ENCODE measurements around the gene EMC8. TPM values are rescaled to one million over a fixed set of nuclear protein-coding genes. Genes with fewer than 3 reads are reported as not detected.
"Not testable (repeated sequence)": the region's sequence is repeated elsewhere in the genome, so short reads cannot be mapped to it uniquely, and the experiment has no call there.

EMC8 gene
- total and polyA plus RNA-seq, 2 experiments from 2014 or later, result 42.8 to 54.8 TPM

GRCh38 chr16:85822145-85822544, 22.8 kb upstream of the EMC8 start:
- Histone ChIP-seq H3K4me3 (no peak overlapping the region), H3K27me3 (peaks cover 21% of the 10 kb centered on the region), H3K36me3 (no peaks in the 10 kb centered on the region), H3K4me1 (ENCODE audit: low read depth) (no peaks in the 10 kb centered on the region), H3K9me3 (ENCODE audit: low read depth) (no peaks in the 10 kb centered on the region), H3K27ac (no peak overlapping the region)
- no peak for TF ChIP-seq CTCF (IDR thresholded peaks at IDR 0.05; ENCODE audit: low read depth, low read length)
- no peak for DNase-seq (ENCODE audit: low read depth in 1 of 2, low spot score in 1 of 2)

- Histone ChIP-seq H3K4me1 (ENCODE audit: low read depth) (no peaks in the 10 kb centered on the region), H3K36me3 (no peaks in the 10 kb centered on the region), H3K4me3 (no peak overlapping the region), H3K27ac (no peak overlapping the region), H3K9me3 (ENCODE audit: low read depth) (no peaks in the 10 kb centered on the region), H3K27me3 (peaks cover 21% of the 10 kb centered on the region)
- DNase-seq (ENCODE audit: low read depth in 1 of 2, low spot score in 1 of 2), result peak; percentile 83 to 88
- TF ChIP-seq CTCF (IDR thresholded peaks at IDR 0.05; ENCODE audit: low read depth, low read length), result peak; percentile 96
Observed at GRCh38 chr16:85821390-85822135, 22.2 kb upstream of the EMC8 start.

GRCh38 chr16:85820604-85821372, 21.4 kb upstream of the EMC8 start:
- Histone ChIP-seq H3K4me3 (no peak overlapping the region), H3K9me3 (ENCODE audit: low read depth) (no peaks in the 10 kb centered on the region), H3K36me3 (no peaks in the 10 kb centered on the region), H3K27me3 (peaks cover 21% of the 10 kb centered on the region), H3K4me1 (ENCODE audit: low read depth) (no peaks in the 10 kb centered on the region), H3K27ac (no peak overlapping the region)
- DNase-seq (ENCODE audit: low read depth in 1 of 2, low spot score in 1 of 2), result no peak
- TF ChIP-seq CTCF (IDR thresholded peaks at IDR 0.05; ENCODE audit: low read depth, low read length), result no peak

GRCh38 chr16:85819771-85820170, 20.4 kb upstream of the EMC8 start:
- no peak overlapping the region for H3K27ac ChIP-seq
- no peak for DNase-seq (ENCODE audit: low read depth in 1 of 2, low spot score in 1 of 2)
- H3K9me3 ChIP-seq (ENCODE audit: low read depth), result no peaks in the 10 kb centered on the region
- no peak for TF ChIP-seq CTCF (IDR thresholded peaks at IDR 0.05; ENCODE audit: low read depth, low read length)
- peaks cover 21% of the 10 kb centered on the region for H3K27me3 ChIP-seq
- no peak overlapping the region for H3K4me3 ChIP-seq
- H3K36me3 ChIP-seq, result no peaks in the 10 kb centered on the region
- no peaks in the 10 kb centered on the region for H3K4me1 ChIP-seq (ENCODE audit: low read depth)

GRCh38 chr16:85819245-85819644, 19.9 kb upstream of the EMC8 start:
- peak; percentile 86 to 91 for DNase-seq (ENCODE audit: low read depth in 1 of 2, low spot score in 1 of 2)
- H3K4me1 ChIP-seq (ENCODE audit: low read depth), result no peaks in the 10 kb centered on the region
- H3K27ac ChIP-seq, result no peak overlapping the region
- no peaks in the 10 kb centered on the region for H3K9me3 ChIP-seq (ENCODE audit: low read depth)
- no peaks in the 10 kb centered on the region for H3K36me3 ChIP-seq
- peak; percentile 78 for TF ChIP-seq CTCF (IDR thresholded peaks at IDR 0.05; ENCODE audit: low read depth, low read length)
- no peak overlapping the region for H3K4me3 ChIP-seq
- H3K27me3 ChIP-seq, result peaks cover 21% of the 10 kb centered on the region

- H3K27me3 ChIP-seq, result peaks cover 25% of the 10 kb centered on the region
Observed at GRCh38 chr16:85817195-85817594, 17.9 kb upstream of the EMC8 start.

More at GRCh38 chr16:85817195-85817594, 17.9 kb upstream of the EMC8 start:
- not testable (repeated sequence) for H3K27ac ChIP-seq; H3K4me1 ChIP-seq (ENCODE audit: low read depth); DNase-seq (ENCODE audit: low read depth in 1 of 2, low spot score in 1 of 2); H3K9me3 ChIP-seq (ENCODE audit: low read depth); H3K4me3 ChIP-seq; H3K36me3 ChIP-seq
